ENCODE data around the gene DNAH11. TPM values are rescaled to one million over a fixed set of nuclear protein-coding genes. Genes with fewer than 3 reads are reported as not detected.
A peak's percentile ranks its signal among the peaks of the same experiment; 100 is the strongest.

Gene DNAH11
- total RNA-seq, 2 donors from 2014 or later, result 0.70 TPM; not detected in 1

DNA sequence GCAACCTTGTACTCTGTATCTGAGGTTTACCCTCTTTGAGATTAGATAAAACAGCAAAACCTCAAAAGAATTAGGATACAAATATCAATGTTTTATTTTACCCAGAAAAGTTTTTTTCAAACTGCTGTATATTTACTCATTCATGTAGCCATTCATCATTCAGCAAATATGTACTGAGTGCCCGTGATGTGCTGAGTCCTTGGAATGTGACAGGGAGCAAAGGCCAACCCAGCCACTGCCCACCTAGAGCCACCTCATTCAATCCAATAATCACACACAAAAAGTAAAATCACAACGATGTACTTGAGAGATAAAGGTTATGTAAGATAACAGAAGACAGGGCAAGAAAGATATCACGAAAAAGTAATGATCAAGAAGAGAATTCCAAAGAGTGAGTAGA lies 215.4 kb downstream of the DNAH11 start:
- Mint-ChIP-seq H3K4me3 (no peak overlapping the region), H3K27ac (no peak overlapping the region), H3K9me3 (no peaks in the 10 kb centered on the region), H3K27me3 (ENCODE audit: low read depth) (peaks cover 18% of the 10 kb centered on the region), H3K36me3 (ENCODE audit: insufficient read depth in 2 of 2) (no peaks in the 10 kb centered on the region), H3K4me1 (ENCODE audit: low read depth) (no peaks in the 10 kb centered on the region)
- ATAC-seq (replicated peaks in 1 of 2), result no peak
- no peak for DNase-seq

DNA sequence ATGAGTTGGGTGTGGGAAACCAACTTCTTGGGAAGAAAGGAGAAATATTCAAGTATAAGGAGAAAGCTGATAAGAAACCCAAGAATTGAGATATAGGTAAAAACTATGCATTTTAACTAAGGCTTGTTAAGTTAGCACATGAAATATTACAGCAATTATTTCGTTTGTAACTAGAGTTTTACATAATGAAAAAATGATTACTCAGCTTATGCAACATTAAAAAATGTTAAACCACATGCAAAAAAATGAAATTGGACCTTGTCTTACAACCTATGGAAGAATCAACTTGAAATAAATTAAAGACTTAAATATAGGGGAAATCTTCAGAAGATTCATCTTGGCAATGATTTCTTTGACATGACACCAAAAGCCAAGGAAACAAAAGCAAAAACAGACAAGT lies 219.6 kb downstream of the DNAH11 start:
- H3K4me3 Mint-ChIP-seq, result no peak overlapping the region
- H3K4me1 Mint-ChIP-seq (ENCODE audit: low read depth), result peaks cover 10% of the 10 kb centered on the region
- peaks cover 16% of the 10 kb centered on the region for H3K27me3 Mint-ChIP-seq (ENCODE audit: low read depth)
- no peaks in the 10 kb centered on the region for H3K36me3 Mint-ChIP-seq (ENCODE audit: insufficient read depth in 2 of 2)
- DNase-seq (no peak), ATAC-seq (replicated peaks in 1 of 2) (no peak)
- no peaks in the 10 kb centered on the region for H3K9me3 Mint-ChIP-seq
- H3K27ac Mint-ChIP-seq, result no peak overlapping the region

DNA sequence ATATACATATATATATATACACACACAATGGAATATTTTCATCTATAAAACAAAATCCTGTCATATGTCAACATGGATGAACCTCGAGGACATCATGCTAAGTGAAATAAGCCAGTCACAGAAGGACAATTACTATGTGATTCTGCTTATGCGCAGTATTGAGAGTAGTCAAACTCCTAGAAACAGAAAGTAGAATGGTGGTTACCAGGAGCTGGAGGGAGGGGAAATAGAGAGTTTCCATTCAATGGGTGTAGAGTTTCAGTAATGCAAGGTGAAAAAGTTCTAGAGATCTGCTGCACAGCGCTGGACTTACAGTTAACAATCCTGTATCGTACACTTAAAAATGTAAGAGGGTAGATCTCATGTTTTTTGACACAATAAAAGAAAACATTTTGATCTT lies 221.0 kb downstream of the DNAH11 start:
- H3K4me1 Mint-ChIP-seq (ENCODE audit: low read depth), result peaks cover 17% of the 10 kb centered on the region
- ATAC-seq (replicated peaks in 1 of 2), result no peak

DNA sequence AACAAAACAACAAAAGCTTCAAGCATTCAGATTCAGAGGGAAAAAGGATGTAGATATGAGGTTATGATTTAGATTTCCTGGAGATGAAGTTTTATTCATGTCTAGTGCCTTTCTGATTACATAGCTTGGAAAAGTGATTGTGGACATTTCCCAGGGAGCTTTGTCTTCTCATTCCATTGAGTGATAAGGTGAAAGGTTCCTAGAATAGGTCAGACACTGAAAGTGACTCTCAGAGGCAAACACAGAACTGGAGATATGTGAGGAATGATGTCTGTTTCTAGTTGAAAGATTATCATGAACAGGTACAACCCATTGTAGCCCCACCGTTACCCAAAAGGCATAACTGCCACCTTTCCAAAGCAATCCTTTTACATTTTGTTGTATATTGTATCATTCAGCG lies 223.4 kb downstream of the DNAH11 start:
- ATAC-seq (replicated peaks in 1 of 2) (no peak), DNase-seq (no peak)
- Mint-ChIP-seq H3K36me3 (ENCODE audit: insufficient read depth in 2 of 2) (no peaks in the 10 kb centered on the region), H3K27me3 (ENCODE audit: low read depth) (no peaks in the 10 kb centered on the region), H3K27ac (no peak overlapping the region), H3K9me3 (no peaks in the 10 kb centered on the region), H3K4me1 (ENCODE audit: low read depth) (peaks cover 17% of the 10 kb centered on the region), H3K4me3 (no peak overlapping the region)

More for the DNA sequence above, 221.0 kb downstream of the DNAH11 start:
- no peaks in the 10 kb centered on the region for H3K36me3 Mint-ChIP-seq (ENCODE audit: insufficient read depth in 2 of 2)
- no peak overlapping the region for H3K27ac Mint-ChIP-seq
- DNase-seq, result no peak
- no peak overlapping the region for H3K4me3 Mint-ChIP-seq
- no peaks in the 10 kb centered on the region for H3K9me3 Mint-ChIP-seq
- peaks cover 8% of the 10 kb centered on the region for H3K27me3 Mint-ChIP-seq (ENCODE audit: low read depth)

DNA sequence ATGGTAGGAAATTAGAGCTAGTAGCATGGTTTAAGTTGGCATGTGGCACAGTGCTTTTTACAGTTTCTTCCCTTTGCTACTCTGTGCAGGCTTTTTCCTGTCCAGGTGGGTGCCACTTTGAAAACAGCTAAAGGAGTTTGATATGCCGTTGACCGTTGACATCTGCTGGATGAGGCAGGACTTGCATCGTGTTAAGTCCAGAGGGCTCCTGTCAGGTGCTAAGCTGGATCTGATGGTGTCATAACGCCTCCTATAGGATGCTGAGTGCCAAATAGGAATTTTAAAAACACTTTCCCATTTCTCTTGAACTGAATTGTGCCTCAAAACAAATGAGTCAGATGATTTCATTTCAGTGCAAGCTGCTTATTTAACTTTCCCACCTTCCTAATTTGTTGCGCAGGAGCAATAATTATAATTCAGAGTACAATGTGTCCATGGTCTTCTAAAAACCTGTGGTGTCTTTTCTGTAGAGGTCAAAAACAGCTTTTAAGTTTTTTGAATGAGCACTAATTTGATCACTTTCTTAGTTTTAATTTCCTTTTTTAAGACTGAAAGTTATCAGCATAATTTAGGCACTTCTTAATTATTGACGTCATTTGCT lies 224.6 kb downstream of the DNAH11 start:
- no peaks in the 10 kb centered on the region for H3K27me3 Mint-ChIP-seq (ENCODE audit: low read depth)
- ATAC-seq (replicated peaks in 1 of 2), result peak; percentile 64 to 70
- no peaks in the 10 kb centered on the region for H3K36me3 Mint-ChIP-seq (ENCODE audit: insufficient read depth in 2 of 2)
- no peak overlapping the region for H3K27ac Mint-ChIP-seq
- DNase-seq, result peak; percentile 8 to 16
- H3K4me1 Mint-ChIP-seq (ENCODE audit: low read depth), result peaks cover 23% of the 10 kb centered on the region
- H3K9me3 Mint-ChIP-seq, result no peaks in the 10 kb centered on the region
- H3K4me3 Mint-ChIP-seq, result no peak overlapping the region

DNA sequence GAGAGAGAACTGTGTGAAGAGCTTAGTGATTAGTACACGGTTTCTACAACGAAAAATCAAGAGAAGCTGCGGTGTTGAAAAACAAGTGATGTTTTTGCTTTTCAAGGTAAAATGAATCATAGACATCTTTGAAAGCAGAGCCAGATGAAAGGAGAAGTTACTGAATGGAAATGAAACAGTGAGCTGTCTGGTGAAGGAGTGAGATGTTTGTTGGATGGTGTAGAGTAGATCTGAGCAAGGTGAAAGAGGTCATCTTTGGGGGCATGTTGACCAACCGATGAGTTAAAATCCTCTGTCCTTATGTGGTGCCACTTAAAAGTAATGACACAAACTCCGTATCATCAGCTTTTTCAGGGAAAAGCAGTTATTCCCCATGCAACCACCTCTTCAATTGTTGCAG lies 225.4 kb downstream of the DNAH11 start:
- Mint-ChIP-seq H3K36me3 (ENCODE audit: insufficient read depth in 2 of 2) (no peaks in the 10 kb centered on the region), H3K27ac (no peak overlapping the region), H3K9me3 (no peaks in the 10 kb centered on the region), H3K27me3 (ENCODE audit: low read depth) (peaks cover 6% of the 10 kb centered on the region), H3K4me1 (ENCODE audit: low read depth) (peaks cover 23% of the 10 kb centered on the region), H3K4me3 (no peak overlapping the region)
- no peak for DNase-seq
- peak; percentile 40 to 52 for ATAC-seq (replicated peaks in 1 of 2)

DNA sequence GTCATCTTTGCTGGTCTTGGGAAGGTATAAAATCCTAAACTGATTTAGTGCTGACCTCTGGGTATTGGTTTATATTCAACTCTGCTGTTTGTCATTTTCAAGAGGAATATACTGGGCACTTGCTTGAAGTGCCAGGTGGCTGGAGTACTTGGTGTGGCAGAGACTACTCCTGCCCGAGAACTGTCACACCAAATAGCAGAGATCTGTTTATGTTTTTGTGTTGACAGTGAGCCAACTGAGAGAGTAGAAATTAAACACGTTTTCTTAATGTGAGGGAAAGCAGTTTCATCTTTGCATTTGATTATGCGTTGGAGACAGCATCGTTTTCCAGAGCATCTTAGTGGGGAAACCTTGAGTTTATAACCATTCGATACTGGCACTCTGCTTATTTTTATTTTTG lies 228.4 kb downstream of the DNAH11 start:
- no peak for DNase-seq
- H3K9me3 Mint-ChIP-seq, result no peaks in the 10 kb centered on the region
- H3K27ac Mint-ChIP-seq, result no peak overlapping the region
- H3K36me3 Mint-ChIP-seq (ENCODE audit: insufficient read depth in 2 of 2), result no peaks in the 10 kb centered on the region
- peaks cover 7% of the 10 kb centered on the region for H3K27me3 Mint-ChIP-seq (ENCODE audit: low read depth)
- no peak for ATAC-seq (replicated peaks in 1 of 2)
- H3K4me3 Mint-ChIP-seq, result no peak overlapping the region
- H3K4me1 Mint-ChIP-seq (ENCODE audit: low read depth), result peaks cover 13% of the 10 kb centered on the region

DNA sequence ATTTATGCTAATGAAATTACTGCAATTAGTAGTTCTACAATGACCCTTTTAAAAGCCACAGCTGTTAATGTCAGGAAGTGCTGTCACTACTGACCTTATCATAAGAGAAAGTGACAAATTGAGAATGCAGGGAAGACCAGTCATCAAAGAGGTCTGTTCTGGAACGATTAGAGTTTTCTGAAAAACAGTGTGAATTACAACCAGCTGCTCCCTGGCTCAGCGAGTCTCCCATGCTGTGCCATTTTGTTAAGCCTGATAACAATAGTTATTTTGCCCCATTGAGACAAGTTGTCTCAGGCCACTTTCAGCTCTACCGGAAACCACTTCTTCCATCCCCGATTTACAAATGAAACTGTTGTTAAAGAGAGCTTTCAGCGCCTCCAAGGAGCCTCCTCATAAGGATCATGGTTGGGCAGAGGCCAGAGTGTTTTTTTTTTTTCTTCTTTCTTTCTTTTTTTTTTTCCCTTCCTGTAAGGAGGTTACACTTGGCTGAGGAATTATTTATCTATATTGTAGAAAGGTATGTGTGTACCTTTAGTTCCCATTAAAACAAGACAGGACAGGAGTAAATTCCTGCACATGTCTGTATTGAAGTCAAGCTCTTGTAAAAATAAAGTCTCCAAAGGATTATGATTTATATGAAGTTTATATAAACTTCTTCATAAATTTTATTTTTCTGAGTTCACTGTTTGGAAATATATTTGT lies 229.2 kb downstream of the DNAH11 start:
- H3K4me1 Mint-ChIP-seq (ENCODE audit: low read depth), result peaks cover 13% of the 10 kb centered on the region
- no peaks in the 10 kb centered on the region for H3K36me3 Mint-ChIP-seq (ENCODE audit: insufficient read depth in 2 of 2)
- peaks cover 7% of the 10 kb centered on the region for H3K27me3 Mint-ChIP-seq (ENCODE audit: low read depth)
- H3K4me3 Mint-ChIP-seq, result no peak overlapping the region
- H3K27ac Mint-ChIP-seq, result no peak overlapping the region
- ATAC-seq (replicated peaks in 1 of 2) (no peak), DNase-seq (no peak)
- H3K9me3 Mint-ChIP-seq, result no peaks in the 10 kb centered on the region

DNA sequence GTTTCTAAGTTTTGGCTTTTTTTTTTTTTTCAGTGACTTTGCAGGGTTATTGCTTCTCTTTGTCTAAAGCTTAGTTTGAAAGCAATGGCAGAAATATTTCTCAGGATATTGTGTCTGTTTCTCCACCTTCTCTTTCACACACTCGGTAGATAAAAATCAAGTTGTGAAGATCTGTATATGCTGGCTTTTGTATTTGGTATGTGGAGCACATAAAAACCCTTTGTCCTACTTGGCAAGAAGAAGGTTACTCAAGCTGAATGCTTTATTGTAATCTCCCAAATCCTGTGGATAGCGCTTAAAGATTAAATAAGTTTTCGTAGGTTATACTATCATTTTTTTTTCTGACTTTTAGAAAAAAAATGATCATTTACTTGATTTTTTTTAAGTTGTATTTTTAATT lies 230.5 kb downstream of the DNAH11 start:
- ATAC-seq (replicated peaks in 1 of 2) (no peak), DNase-seq (no peak)
- H3K36me3 Mint-ChIP-seq (ENCODE audit: insufficient read depth in 2 of 2), result no peaks in the 10 kb centered on the region
- H3K27ac Mint-ChIP-seq, result no peak overlapping the region
- no peak overlapping the region for H3K4me3 Mint-ChIP-seq
- no peaks in the 10 kb centered on the region for H3K9me3 Mint-ChIP-seq
- peaks cover 7% of the 10 kb centered on the region for H3K27me3 Mint-ChIP-seq (ENCODE audit: low read depth)
- H3K4me1 Mint-ChIP-seq (ENCODE audit: low read depth), result peaks cover 7% of the 10 kb centered on the region

DNA sequence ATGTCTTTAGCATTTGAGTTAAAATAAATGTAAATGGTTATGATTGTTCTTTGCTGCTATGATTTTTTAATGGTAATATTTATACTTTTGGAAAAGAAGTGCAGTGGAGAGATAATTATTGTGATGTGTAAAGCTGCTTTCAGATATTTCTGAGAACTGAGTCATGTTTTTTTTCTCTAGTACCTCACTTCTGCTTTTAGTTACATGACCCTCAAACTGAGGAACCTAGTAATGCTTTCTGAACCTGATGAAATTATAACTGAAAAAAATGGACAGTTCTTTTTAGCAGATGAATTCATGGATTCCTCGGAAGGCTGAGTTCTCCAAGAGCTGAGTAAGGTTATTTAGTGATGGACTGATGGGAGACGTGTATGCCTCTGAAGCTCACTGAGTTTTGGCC lies 235.1 kb downstream of the DNAH11 start:
- DNase-seq (no peak), ATAC-seq (replicated peaks in 1 of 2) (no peak)
- peaks cover 4% of the 10 kb centered on the region for H3K27me3 Mint-ChIP-seq (ENCODE audit: low read depth)
- no peak overlapping the region for H3K4me3 Mint-ChIP-seq
- H3K36me3 Mint-ChIP-seq (ENCODE audit: insufficient read depth in 2 of 2), result no peaks in the 10 kb centered on the region
- H3K9me3 Mint-ChIP-seq, result no peaks in the 10 kb centered on the region
- H3K27ac Mint-ChIP-seq, result no peak overlapping the region
- H3K4me1 Mint-ChIP-seq (ENCODE audit: low read depth), result no peaks in the 10 kb centered on the region

DNA sequence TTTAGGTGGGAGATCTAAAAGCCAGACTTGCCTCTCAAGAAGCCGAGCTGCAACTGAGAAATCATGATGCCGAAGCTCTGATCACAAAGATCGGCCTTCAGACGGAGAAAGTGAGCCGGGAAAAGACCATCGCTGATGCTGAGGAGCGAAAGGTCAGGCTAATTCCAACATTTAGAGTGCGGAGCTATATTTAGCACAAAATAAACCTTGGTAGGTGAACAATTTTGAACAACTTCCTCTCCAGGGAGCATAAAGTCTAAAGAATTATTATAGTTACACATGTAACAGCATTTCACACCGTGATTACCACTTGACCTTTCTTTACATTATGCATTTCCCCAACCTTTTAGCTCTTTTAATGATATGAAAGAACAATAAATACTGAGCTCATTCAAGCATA lies 236.1 kb downstream of the DNAH11 start:
- no peaks in the 10 kb centered on the region for H3K4me1 Mint-ChIP-seq (ENCODE audit: low read depth)
- no peaks in the 10 kb centered on the region for H3K27me3 Mint-ChIP-seq (ENCODE audit: low read depth)
- no peak overlapping the region for H3K27ac Mint-ChIP-seq
- H3K36me3 Mint-ChIP-seq (ENCODE audit: insufficient read depth in 2 of 2), result no peaks in the 10 kb centered on the region
- H3K4me3 Mint-ChIP-seq, result no peak overlapping the region
- H3K9me3 Mint-ChIP-seq, result no peaks in the 10 kb centered on the region
- no peak for DNase-seq
- no peak for ATAC-seq (replicated peaks in 1 of 2)

DNA sequence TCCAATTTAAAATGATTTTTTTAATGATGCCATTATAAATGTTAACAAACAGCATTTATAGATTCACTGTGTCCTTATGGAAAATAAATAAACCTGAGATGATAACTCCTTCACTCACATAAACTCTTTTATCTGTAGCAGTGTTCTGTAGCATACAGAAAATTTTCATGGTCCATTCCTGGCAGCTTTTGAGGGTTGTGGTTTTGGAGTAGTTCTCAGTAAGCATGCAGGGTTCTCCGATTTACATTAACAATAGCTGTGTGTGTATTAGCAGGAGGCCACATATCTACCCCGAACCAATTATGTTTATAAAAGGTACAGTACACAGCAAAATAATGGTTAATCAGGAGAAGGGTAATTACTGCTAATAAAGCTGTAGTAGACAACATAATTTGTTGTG lies 240.2 kb downstream of the DNAH11 start:
- no peaks in the 10 kb centered on the region for H3K27me3 Mint-ChIP-seq (ENCODE audit: low read depth)
- no peak overlapping the region for H3K4me3 Mint-ChIP-seq
- H3K36me3 Mint-ChIP-seq (ENCODE audit: insufficient read depth in 2 of 2), result no peaks in the 10 kb centered on the region
- no peaks in the 10 kb centered on the region for H3K4me1 Mint-ChIP-seq (ENCODE audit: low read depth)
- no peak overlapping the region for H3K27ac Mint-ChIP-seq
- DNase-seq (no peak), ATAC-seq (replicated peaks in 1 of 2) (no peak)
- no peaks in the 10 kb centered on the region for H3K9me3 Mint-ChIP-seq

DNA sequence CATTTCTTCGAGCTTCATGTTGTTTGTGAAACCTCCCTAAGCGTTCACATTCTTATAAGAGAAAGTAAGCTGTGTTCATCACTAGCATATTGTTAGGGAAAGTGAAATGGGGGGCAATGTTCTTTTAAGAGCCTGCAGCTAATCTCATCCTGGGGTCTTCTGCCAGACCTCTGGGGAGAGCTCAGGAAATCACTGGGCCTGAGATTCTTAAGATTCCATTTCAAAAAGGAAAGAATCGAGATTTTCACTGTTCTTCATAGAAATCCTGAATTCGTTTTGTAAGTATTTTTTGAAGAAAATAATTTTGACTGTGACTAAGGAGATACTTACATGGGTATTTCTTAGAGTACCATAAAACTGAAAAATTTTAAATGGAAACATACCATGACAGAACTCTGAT lies 242.2 kb downstream of the DNAH11 start:
- Mint-ChIP-seq H3K36me3 (ENCODE audit: insufficient read depth in 2 of 2) (no peaks in the 10 kb centered on the region), H3K27me3 (ENCODE audit: low read depth) (no peaks in the 10 kb centered on the region), H3K4me1 (ENCODE audit: low read depth) (no peaks in the 10 kb centered on the region), H3K9me3 (no peaks in the 10 kb centered on the region), H3K4me3 (no peak overlapping the region), H3K27ac (no peak overlapping the region)
- DNase-seq, result no peak
- no peak for ATAC-seq (replicated peaks in 1 of 2)

DNA sequence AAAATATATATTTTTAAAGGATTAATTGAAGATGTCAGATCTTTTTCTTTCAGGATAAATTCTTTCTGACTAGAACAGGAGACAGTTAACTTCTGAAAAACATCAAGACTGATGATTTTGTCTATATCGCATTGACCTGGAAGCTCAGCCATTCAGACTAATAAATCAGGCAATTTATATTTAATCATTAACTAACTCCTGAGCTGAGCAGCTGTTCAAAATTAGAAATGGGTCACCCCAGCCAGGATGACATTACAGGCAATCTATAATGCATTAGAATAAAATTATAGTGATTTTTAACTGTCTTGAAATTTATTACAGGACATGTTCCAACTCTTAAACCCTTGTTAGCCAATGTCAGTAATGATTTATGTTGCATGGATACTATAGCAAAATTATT lies 263.0 kb downstream of the DNAH11 start:
- no peak overlapping the region for H3K27ac Mint-ChIP-seq
- no peaks in the 10 kb centered on the region for H3K36me3 Mint-ChIP-seq (ENCODE audit: insufficient read depth in 2 of 2)
- H3K27me3 Mint-ChIP-seq (ENCODE audit: low read depth), result no peaks in the 10 kb centered on the region
- no peak for ATAC-seq (replicated peaks in 1 of 2)
- H3K9me3 Mint-ChIP-seq, result no peaks in the 10 kb centered on the region
- H3K4me3 Mint-ChIP-seq, result no peak overlapping the region
- DNase-seq, result no peak
- H3K4me1 Mint-ChIP-seq (ENCODE audit: low read depth), result no peaks in the 10 kb centered on the region
